ENCODE data around the gene TMPRSS12.
A peak's percentile ranks its signal among the peaks of the same experiment; 100 is the strongest.
"Not testable (repeated sequence)": the region's sequence is repeated elsewhere in the genome, so short reads cannot be mapped to it uniquely, and the experiment has no call there.

Gene TMPRSS12

DNA sequence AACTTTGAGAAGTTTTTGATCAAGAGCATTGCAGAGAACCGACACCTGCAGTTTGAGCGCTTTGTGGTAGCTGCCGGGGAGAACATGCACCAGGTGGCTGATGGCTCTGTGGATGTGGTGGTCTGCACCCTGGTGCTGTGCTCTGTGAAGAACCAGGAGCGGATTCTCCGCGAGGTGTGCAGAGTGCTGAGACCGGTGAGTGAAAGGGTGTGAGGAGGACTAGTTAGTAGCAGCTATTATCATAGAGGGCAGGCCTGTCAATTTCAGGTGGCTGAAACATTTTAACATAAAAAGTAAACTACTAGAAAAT lies 82.6 kb downstream of the TMPRSS12 start:
- Histone ChIP-seq H3K9me3 (no peaks in the 10 kb centered on the region), H3K27ac (peak overlapping the region; percentile 81 to 84), H3K36me3 (peaks cover 6 to 17% (median 7%) of the 10 kb centered on the region in 3 donors), H3K4me3 (peak overlapping the region; percentile 63 to 76), H3K4me1 (peaks cover 0 to 52% (median 27%) of the 10 kb centered on the region in 4 donors), H3K27me3 (no peaks in the 10 kb centered on the region)
- intact Hi-C loops (cut with DNase I; ENCODE audit: low total_unique reads), result loop anchor here (5.0 kb wide), 1 partner anchor 57 kb away; no protein-coding TSS in a partner anchor
- peak in 1 of 2 donors; percentile 67 for DNase-seq
- TF ChIP-seq CTCF (IDR thresholded peaks at IDR 0.05), result no peak

DNA sequence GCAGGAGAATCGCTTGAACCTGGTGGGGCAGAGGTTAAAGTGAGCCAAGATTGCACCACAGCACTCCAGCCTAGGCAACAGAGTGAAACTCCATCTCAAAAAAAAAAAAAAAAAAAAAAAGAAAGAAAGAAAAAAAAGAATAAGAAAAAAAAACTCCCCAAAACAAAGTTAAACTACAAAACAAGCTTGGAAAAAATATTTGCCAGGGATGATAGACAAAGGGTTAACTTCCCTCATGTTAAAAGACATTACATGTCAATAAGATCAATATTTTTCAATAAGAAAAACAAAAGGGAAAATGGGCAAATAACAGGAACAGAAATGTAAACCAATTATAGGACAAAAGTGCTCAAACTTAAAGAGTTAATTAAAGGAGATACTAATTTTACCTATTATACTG lies 83.2 kb downstream of the TMPRSS12 start:
- H3K36me3 ChIP-seq, result peaks cover 12 to 23% (median 13%) of the 10 kb centered on the region in 3 donors
- H3K27ac ChIP-seq, result peak overlapping the region; percentile 81 to 84
- H3K4me1 ChIP-seq, result peaks cover 0 to 58% (median 27%) of the 10 kb centered on the region in 4 donors
- TF ChIP-seq CTCF (IDR thresholded peaks at IDR 0.05), result no peak
- peak overlapping the region; percentile 63 to 76 for H3K4me3 ChIP-seq
- H3K9me3 ChIP-seq, result no peaks in the 10 kb centered on the region
- H3K27me3 ChIP-seq, result no peaks in the 10 kb centered on the region
- intact Hi-C loops (cut with DNase I; ENCODE audit: low total_unique reads), result loop anchor here (5.0 kb wide), 1 partner anchor 56 kb away; no protein-coding TSS in a partner anchor
- no peak for DNase-seq

- no peaks in the 10 kb centered on the region for H3K27me3 ChIP-seq
- peaks cover 0 to 63% (median 27%) of the 10 kb centered on the region in 4 donors for H3K4me1 ChIP-seq
- H3K9me3 ChIP-seq, result no peaks in the 10 kb centered on the region
- H3K36me3 ChIP-seq, result peaks cover 17 to 28% (median 17%) of the 10 kb centered on the region in 3 donors
- no peak for TF ChIP-seq CTCF (IDR thresholded peaks at IDR 0.05)
- intact Hi-C loops (cut with DNase I; ENCODE audit: low total_unique reads), result loop anchor here (5.0 kb wide), 1 partner anchor 56 kb away; no protein-coding TSS in a partner anchor
- peak overlapping the region; percentile 81 to 84 for H3K27ac ChIP-seq
- DNase-seq, result no peak
- H3K4me3 ChIP-seq, result peak overlapping the region; percentile 63 to 76
These were observed 83.7 kb downstream of the TMPRSS12 start for GRCh38 chr12:50926415-50926814.

GRCh38 chr12:50926932-50927331 lies 84.2 kb downstream of the TMPRSS12 start:
- Histone ChIP-seq H3K4me1 (peaks cover 0 to 67% (median 28%) of the 10 kb centered on the region in 4 donors), H3K27ac (peak overlapping the region; percentile 81 to 84), H3K36me3 (peaks cover 20 to 31% (median 21%) of the 10 kb centered on the region in 3 donors), H3K4me3 (peak overlapping the region; percentile 63 to 76)
- not testable (repeated sequence) for H3K27me3 ChIP-seq, DNase-seq, H3K9me3 ChIP-seq
- intact Hi-C loops (cut with DNase I; ENCODE audit: low total_unique reads), result loop anchor here (5.0 kb wide), 1 partner anchor 55 kb away; no protein-coding TSS in a partner anchor

DNA sequence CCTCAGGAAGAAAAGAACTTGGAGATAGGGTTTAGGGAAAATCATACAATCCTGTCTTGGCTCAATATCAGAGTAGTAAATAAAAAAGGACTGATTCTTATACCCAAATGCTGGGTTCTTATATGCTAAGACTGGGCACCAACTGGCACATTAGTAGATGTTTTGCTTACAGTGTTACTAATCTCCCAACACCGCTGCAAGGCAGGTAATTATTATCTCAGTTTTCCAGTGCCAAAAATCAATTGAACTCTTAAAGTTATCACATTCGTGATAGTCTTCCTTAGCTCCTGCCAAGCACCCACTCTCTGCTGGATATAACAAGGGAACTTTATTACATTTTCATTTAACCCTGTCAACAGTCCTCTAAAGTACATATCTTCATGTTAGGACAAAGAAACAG lies 84.6 kb downstream of the TMPRSS12 start:
- no peaks in the 10 kb centered on the region for H3K9me3 ChIP-seq
- H3K27me3 ChIP-seq, result no peaks in the 10 kb centered on the region
- H3K4me1 ChIP-seq, result peaks cover 0 to 67% (median 25%) of the 10 kb centered on the region in 4 donors
- TF ChIP-seq CTCF (IDR thresholded peaks at IDR 0.05), result no peak
- DNase-seq, result no peak
- H3K27ac ChIP-seq, result peak overlapping the region; percentile 81 to 84
- peaks cover 21 to 32% (median 23%) of the 10 kb centered on the region in 3 donors for H3K36me3 ChIP-seq
- intact Hi-C loops (cut with DNase I; ENCODE audit: low total_unique reads), result loop anchor here (5.0 kb wide), 1 partner anchor 55 kb away; no protein-coding TSS in a partner anchor
- peak overlapping the region; percentile 63 to 76 for H3K4me3 ChIP-seq

- TF ChIP-seq CTCF (IDR thresholded peaks at IDR 0.05), result no peak
- Histone ChIP-seq H3K36me3 (peaks cover 21 to 37% (median 23%) of the 10 kb centered on the region in 3 donors), H3K27ac (peak overlapping the region; percentile 81 to 84), H3K9me3 (no peaks in the 10 kb centered on the region), H3K4me3 (peak overlapping the region; percentile 63 to 76), H3K4me1 (peaks cover 0 to 66% (median 21%) of the 10 kb centered on the region in 4 donors), H3K27me3 (no peaks in the 10 kb centered on the region)
- intact Hi-C loops (cut with DNase I; ENCODE audit: low total_unique reads), result loop anchor here (5.0 kb wide), 1 partner anchor 55 kb away; no protein-coding TSS in a partner anchor
- DNase-seq, result no peak
These were observed 85.1 kb downstream of the TMPRSS12 start for GRCh38 chr12:50927766-50928224.
